GM12892 (cell line): ENCODE measurements around the gene ADAMTS2.

Experiments used
- DNase-seq: peaks from one replicate; pipeline ENCODE4 v3.0.0; 2011; ENCODE audit not compliant: insufficient read length
- FAIRE-seq: peaks from 2 replicates; lab custom pipeline; 2011; peaks lifted over from hg19 to GRCh38; lab: Jason Lieb, UNC
- POLR2A ChIP-seq: IDR thresholded peaks from 2 replicates; pipeline ENCODE4 v1.6.1; 2011; ENCODE audit warnings: low read depth, low read length, control low read depth
- POLR2AphosphoS5 ChIP-seq: IDR thresholded peaks from 2 replicates; pipeline ENCODE4 v1.6.1; 2011; ENCODE audit warnings: low read depth, low read length, control low read depth
- TAF1 ChIP-seq: IDR thresholded peaks from 2 replicates; pipeline ENCODE4 v1.6.1; 2011; ENCODE audit warnings: low read depth, mild to moderate bottlenecking, control low read depth, low read length, borderline replicate concordance

Gene ADAMTS2

DNA sequence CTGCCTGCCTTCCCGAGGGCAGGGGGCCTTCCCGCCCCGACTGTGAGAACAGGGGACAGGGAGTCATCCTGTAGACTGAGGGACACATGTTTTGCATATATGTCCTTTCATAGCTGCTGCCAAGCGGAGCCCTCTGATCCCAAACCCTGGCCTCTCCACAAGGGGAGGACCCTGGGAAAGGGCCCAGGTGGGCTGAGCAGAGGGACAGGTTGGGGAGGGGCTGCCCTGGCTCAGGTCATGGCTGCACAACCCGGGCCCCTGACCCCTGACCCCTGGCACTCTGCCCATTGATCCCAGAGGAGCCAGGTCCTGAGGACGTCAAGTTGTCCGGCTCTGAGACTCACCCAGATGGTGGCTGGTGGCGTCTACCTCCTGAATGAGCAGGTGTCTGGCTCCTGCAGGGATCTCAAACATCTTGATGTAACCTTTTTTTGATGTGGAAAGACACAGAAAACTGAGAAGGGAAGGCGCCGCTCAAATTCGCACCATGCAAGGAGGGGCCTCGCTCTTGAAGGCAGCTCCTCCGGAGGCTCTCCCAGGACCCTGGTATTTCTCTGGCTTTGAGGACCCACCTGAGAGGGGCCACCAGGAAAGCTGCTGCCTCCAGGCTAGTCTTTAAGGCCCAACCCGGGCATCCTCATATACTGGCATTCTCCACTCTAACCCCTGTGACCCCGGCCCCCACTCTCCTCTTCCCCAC is 213.2 kb downstream of the ADAMTS2 start:
- TF ChIP-seq POLR2AphosphoS5 = no peak
- TF ChIP-seq POLR2A = no peak
- no peak for TF ChIP-seq TAF1
- FAIRE-seq = no peak
- no peak for DNase-seq

DNA sequence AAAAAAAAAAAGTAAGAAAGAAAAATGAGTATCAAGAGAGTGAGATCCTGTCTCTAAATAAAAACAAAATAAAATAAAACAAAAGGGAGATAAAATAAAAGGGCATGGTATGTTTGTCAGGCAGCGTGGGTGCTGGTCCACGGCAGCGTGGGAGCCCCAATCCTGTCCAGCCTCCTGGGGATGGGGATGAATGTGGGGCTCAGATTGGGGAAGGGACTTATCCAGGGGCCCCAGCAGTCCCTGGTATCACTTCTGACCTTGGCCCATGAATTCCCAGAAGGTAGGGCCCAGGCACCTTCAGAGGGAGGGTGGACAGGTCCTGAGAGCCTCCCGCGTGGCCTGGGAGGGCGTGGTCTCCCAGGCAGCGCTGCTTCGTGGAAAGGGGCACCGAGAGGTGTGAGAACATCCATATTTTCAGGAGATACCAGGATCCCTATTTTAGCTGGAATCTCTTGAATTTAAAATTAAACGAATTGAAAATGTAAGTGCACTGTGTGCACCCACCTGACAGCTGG is 213.9 kb downstream of the ADAMTS2 start:
- TF ChIP-seq POLR2AphosphoS5 (no peak), TAF1 (no peak), POLR2A (no peak)
- DNase-seq (no peak), FAIRE-seq (no peak)

- DNase-seq = no peak
- FAIRE-seq = no peak
- TF ChIP-seq POLR2A (no peak), TAF1 (no peak), POLR2AphosphoS5 (no peak)
These were observed 215.1 kb downstream of the ADAMTS2 start for GRCh38 chr5:179130101-179130681.

GRCh38 chr5:179129607-179130071 is 215.6 kb downstream of the ADAMTS2 start:
- no peak for DNase-seq
- TF ChIP-seq TAF1 (no peak), POLR2AphosphoS5 (no peak)
- no peak for FAIRE-seq

DNA sequence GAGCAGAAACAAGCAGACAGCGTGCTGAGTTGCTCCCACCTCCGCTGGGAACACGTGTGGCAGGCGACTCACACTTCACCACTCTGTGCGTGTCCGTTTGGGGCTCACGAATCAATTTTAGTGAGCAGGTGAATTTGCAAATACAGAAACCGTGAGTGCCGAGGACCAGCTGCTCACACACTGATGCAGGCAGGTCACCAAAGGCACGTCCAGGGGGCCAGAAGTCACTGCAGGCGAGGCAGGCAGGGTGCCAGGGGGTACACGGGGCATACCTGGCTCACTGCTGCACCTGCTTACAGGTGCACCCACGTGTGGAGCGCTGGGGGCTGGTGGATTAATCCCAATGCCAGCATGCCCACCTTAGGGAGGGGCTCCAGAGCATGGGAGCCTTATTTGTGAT is 216.3 kb downstream of the ADAMTS2 start:
- TF ChIP-seq POLR2A (no peak), POLR2AphosphoS5 (no peak), TAF1 (no peak)
- FAIRE-seq (no peak), DNase-seq (no peak)

- FAIRE-seq (no peak), DNase-seq (no peak)
- no peak for TF ChIP-seq TAF1
- TF ChIP-seq POLR2AphosphoS5 = no peak
- TF ChIP-seq POLR2A = no peak
These were observed 217.3 kb downstream of the ADAMTS2 start for GRCh38 chr5:179128041-179128365.

DNA sequence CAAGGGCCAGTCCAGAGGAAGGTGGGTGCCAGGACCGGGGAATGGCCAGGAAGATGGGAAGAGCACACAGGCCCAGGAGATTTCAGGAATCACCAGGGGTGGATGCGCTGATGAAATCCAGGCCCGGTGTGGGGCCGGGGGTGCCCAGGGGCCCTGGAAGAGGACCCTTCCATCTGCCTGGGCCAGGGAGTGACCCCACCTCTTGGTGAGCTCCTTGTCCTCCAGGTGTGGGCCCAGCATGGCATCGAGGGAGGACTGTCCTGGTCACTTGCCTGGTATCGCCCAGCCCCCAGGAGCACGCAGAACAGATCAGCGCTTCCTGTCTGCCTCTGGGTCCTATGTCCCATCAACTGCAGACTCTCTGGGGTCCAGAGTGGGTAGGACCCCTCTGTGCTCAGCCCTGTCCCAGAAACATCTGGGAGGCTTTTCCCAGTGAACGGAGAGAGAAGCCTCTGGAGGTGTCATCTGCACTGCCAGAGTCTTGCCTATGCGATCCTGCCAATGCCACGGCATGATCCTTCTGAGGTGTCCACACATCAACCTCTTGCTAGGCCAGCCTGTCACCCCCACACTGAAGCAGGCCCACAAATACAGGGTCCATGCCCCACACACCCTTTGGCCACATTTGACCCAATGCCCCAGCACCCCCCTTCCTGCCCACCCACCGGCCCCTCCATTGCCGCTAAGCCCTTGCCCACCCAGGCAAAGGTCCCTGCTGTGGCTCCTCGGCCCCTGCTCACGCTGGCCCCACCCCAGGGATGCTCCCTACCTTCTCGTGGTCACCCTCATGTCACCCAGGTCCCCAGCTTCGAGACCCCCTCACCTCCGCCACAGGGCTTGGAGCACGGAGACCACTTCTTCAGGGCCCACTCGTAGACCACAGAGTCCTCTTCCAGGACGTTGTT is 217.9 kb downstream of the ADAMTS2 start:
- TF ChIP-seq TAF1 (no peak), POLR2AphosphoS5 (no peak), POLR2A (no peak)
- DNase-seq = no peak
- FAIRE-seq = no peak

GRCh38 chr5:179126506-179126991 is 218.7 kb downstream of the ADAMTS2 start:
- DNase-seq (no peak), FAIRE-seq (no peak)
- TF ChIP-seq POLR2A (no peak), TAF1 (no peak), POLR2AphosphoS5 (no peak)

DNA sequence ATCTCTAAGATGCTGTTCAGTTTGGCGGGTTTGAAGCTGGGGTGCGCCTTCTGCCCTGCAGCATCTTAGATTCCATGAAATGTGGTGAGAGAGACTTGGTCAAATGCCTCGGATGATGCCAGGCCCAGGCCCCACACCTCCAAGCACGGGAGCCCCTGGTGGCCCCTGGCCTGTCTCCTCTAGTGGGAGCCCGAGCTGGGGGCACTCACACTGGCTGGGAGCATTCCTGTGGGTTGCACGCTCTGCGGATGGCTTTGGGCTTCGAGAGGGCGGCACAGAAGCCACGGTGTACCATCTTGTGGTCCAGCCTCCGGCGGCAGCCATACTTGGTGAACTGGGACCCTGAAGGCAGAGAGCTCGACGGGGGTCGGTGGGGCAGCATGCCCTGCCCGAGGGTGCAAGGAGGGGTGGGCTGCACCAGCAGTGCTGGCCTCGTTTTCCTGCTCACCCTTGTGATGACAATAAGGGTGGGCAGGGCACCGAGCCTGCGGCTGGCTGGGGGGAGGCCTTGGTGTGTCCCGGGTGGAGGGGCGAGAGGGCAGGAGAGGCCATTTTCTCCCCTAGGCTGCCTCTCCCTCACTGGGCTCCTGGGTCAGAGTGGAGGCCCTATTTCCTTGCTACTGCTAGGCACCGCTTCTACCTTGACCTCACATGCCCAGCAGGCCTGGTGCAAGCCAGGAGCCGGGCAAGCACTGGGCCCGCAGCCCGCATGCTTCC is 219.3 kb downstream of the ADAMTS2 start:
- no peak for FAIRE-seq
- TF ChIP-seq POLR2A (no peak), TAF1 (no peak), POLR2AphosphoS5 (no peak)
- DNase-seq = no peak

GRCh38 chr5:179124853-179125788 is 220.1 kb downstream of the ADAMTS2 start:
- no peak for DNase-seq
- TF ChIP-seq POLR2A (no peak), POLR2AphosphoS5 (no peak), TAF1 (no peak)
- no peak for FAIRE-seq
